Psoas muscle (tissue), 8 donors: ENCODE data around the gene FNDC3B. TPM values are rescaled to one million over a fixed set of nuclear protein-coding genes. Genes with fewer than 3 reads are reported as not detected.

Experiments
- ATAC-seq, 4 donors: fragments of 200-7000 bp; cut with Tn5 transposase; one replicate each; pipeline ENCODE4 v1.9.1; 2020; ENCODE audit warnings: moderate library complexity in 3 of 4, mild to moderate bottlenecking in 2 of 4
- DNase-seq, 2 donors: peaks; one replicate each; pipeline ENCODE4 v3.0.0-alpha.2; 2020
- H3K27ac ChIP-seq: fragments of 200-600 bp; one replicate; pipeline ENCODE4 v1.8.0; 2022
- H3K27me3 ChIP-seq, 3 donors: fragments of 200-600 bp in 1 of 3; one replicate each; pipeline versions ENCODE4 v1.6.1 to v1.8.0; 2013 to 2022; ENCODE audit warnings: low read length in 2 of 3, mild to moderate bottlenecking in 2 of 3, moderate library complexity in 1 of 3; ENCODE audit not compliant: insufficient read depth in 3 of 3
- H3K36me3 ChIP-seq, 2 donors: fragments of 200-600 bp in 1 of 2; one replicate each; pipeline versions ENCODE4 v1.6.1 to v1.8.0; 2013 to 2022; ENCODE audit warnings: low read depth in 1 of 2, mild to moderate bottlenecking in 1 of 2, moderate library complexity in 1 of 2; ENCODE audit not compliant: insufficient read depth in 1 of 2
- H3K4me1 ChIP-seq: fragments of 200-600 bp; one replicate; pipeline ENCODE4 v1.8.0; 2022
- H3K4me3 ChIP-seq: fragments of 200-600 bp; one replicate; pipeline ENCODE4 v1.8.0; 2022; ENCODE audit warnings: mild to moderate bottlenecking
- H3K9me3 ChIP-seq: fragments of 200-600 bp; one replicate; pipeline ENCODE4 v1.8.0; 2022
- CTCF ChIP-seq: fragments of 200-600 bp; IDR thresholded peaks from one replicate; pipeline ENCODE4 v1.8.0; 2022; ENCODE audit warnings: antibody characterized with exemption
- WGBS, 3 donors: extraction: QIAGEN DNeasy Blood & Tissue Kit; methylation state at CpG; one replicate each; pipeline versions ENCODE4 v1.1.6 to v1.1.7; 2013; 5-methylcytosine and 5-hydroxymethylcytosine counted together
- intact Hi-C, 2 donors: fragments of 100-400 bp; cut with DNase I; formaldehyde crosslinking; loops; one replicate each; pipeline versions ENCODE4 v1.11.0 to v1.14.2; 2022
- polyA plus RNA-seq, 3 donors: library from polyadenylated mRNA; stranded (reverse); fragments of 200-250 nt; gene quantifications; one replicate each; pipeline ENCODE4 v1.2.3, GENCODE V29; 2013
- total RNA-seq, 4 donors: library from RNA; stranded (reverse); fragmentation: NEBNext Ultra II Directional in 2 of 4; extraction: Animal tissue kit (Norgen Biotek cat#: 25700) in 2 of 4; gene quantifications; one replicate each; pipeline versions ENCODE4 v1.2.1 to v1.2.4, GENCODE V29; 2021 to 2023
- donor health status: healthy with polysubstance abuse.
- donor health status: DM: no; HTN: no; CAD: no; lungs with moderate emphysema.
- donor health status: Bipolar disorder and iron deficiency.
- donor health status: healthy.
- donor health status: DM: yes; HTN: yes; CAD: no.
- donor health status: DM: no; HTN: no; CAD: no.
- donor health status: DM: no; HTN: no; CAD: no.
- donor health status: DM: yes; HTN: yes; CAD: no.

FNDC3B gene
- total and polyA plus RNA-seq, 7 donors, result 12.4 to 133 (median 50.8) TPM

GRCh38 chr3:172173316-172174254, 134.2 kb downstream of the FNDC3B start:
- no peak for ATAC-seq
- no peaks in the 10 kb centered on the region for H3K27me3 ChIP-seq

GRCh38 chr3:172174513-172175253, 135.3 kb downstream of the FNDC3B start:
- DNase-seq, result no peak

More at GRCh38 chr3:172173316-172174254, 134.2 kb downstream of the FNDC3B start:
- no peaks in the 10 kb centered on the region for H3K9me3 ChIP-seq
- H3K36me3 ChIP-seq, result no peaks in the 10 kb centered on the region
- H3K4me3 ChIP-seq, result no peak overlapping the region
- DNase-seq, result no peak
- H3K27ac ChIP-seq, result no peak overlapping the region
- intact Hi-C loops, result no loop called here
- 76 to 85% (median 78%) methylated on average over 13 of the region's 13 CpGs for WGBS, 3 donors
- TF ChIP-seq CTCF, result no peak
- peaks cover 58% of the 10 kb centered on the region for H3K4me1 ChIP-seq

GRCh38 chr3:172175254-172175599, 135.8 kb downstream of the FNDC3B start:
- Histone ChIP-seq H3K9me3 (no peaks in the 10 kb centered on the region), H3K4me3 (no peak overlapping the region), H3K27me3 (no peaks in the 10 kb centered on the region), H3K36me3 (no peaks in the 10 kb centered on the region), H3K4me1 (peaks cover 47% of the 10 kb centered on the region), H3K27ac (no peak overlapping the region)
- ATAC-seq (no peak), DNase-seq (no peak)
- 84 to 85% (median 85%) methylated on average over 3 of the region's 3 CpGs for WGBS, 3 donors
- intact Hi-C loops, result no loop called here
- no peak for TF ChIP-seq CTCF

More at GRCh38 chr3:172174513-172175253, 135.3 kb downstream of the FNDC3B start:
- Histone ChIP-seq H3K4me1 (peaks cover 47% of the 10 kb centered on the region), H3K36me3 (no peaks in the 10 kb centered on the region), H3K27me3 (no peaks in the 10 kb centered on the region), H3K9me3 (no peaks in the 10 kb centered on the region), H3K27ac (no peak overlapping the region), H3K4me3 (no peak overlapping the region)
- no peak for TF ChIP-seq CTCF
- ATAC-seq, result no peak
- 47 to 57% (median 47%) methylated on average over 6 to 7 of the region's 7 CpGs for WGBS, 3 donors
- intact Hi-C loops, result no loop called here

GRCh38 chr3:172176061-172176770, 136.8 kb downstream of the FNDC3B start:
- no peak overlapping the region for H3K27ac ChIP-seq
- 55 to 71% (median 61%) methylated on average over 3 of the region's 3 CpGs for WGBS, 3 donors
- ATAC-seq (no peak), DNase-seq (no peak)
- peaks cover 38% of the 10 kb centered on the region for H3K4me1 ChIP-seq
- no peaks in the 10 kb centered on the region for H3K27me3 ChIP-seq
- no peak for TF ChIP-seq CTCF
- H3K36me3 ChIP-seq, result no peaks in the 10 kb centered on the region
- intact Hi-C loops, result no loop called here
- no peaks in the 10 kb centered on the region for H3K9me3 ChIP-seq
- no peak overlapping the region for H3K4me3 ChIP-seq
